OCI-LY7 (cell line): ENCODE results near the gene CXorf49.
"Not testable (repeated sequence)": the region's sequence is repeated elsewhere in the genome, so short reads cannot be mapped to it uniquely, and the experiment has no call there.

ENCODE experiments used
- EZH2phosphoT487 ChIP-seq: fragments of 200-600 bp; sonication (generic); IDR thresholded peaks from 2 replicates; pipeline ENCODE4 v1.6.1; 2018; ENCODE audit warnings: low read depth, borderline replicate concordance, mild to moderate bottlenecking, mixed run types, antibody characterized with exemption, low read length, moderate library complexity, mixed read lengths
- TF ChIP-seq, protein P1 (sequence below): fragments of 200-600 bp; sonication (generic); conservative IDR thresholded peaks from 2 replicates; pipeline ENCODE4 v1.5.1; 2014; ENCODE audit warnings: mild to moderate bottlenecking, antibody characterized with exemption, low read length, moderate library complexity, mixed read lengths

GRCh38 chrX:71702853-71703252 lies 15.2 kb downstream of the CXorf49 start:
- TF ChIP-seq, protein P1, sequence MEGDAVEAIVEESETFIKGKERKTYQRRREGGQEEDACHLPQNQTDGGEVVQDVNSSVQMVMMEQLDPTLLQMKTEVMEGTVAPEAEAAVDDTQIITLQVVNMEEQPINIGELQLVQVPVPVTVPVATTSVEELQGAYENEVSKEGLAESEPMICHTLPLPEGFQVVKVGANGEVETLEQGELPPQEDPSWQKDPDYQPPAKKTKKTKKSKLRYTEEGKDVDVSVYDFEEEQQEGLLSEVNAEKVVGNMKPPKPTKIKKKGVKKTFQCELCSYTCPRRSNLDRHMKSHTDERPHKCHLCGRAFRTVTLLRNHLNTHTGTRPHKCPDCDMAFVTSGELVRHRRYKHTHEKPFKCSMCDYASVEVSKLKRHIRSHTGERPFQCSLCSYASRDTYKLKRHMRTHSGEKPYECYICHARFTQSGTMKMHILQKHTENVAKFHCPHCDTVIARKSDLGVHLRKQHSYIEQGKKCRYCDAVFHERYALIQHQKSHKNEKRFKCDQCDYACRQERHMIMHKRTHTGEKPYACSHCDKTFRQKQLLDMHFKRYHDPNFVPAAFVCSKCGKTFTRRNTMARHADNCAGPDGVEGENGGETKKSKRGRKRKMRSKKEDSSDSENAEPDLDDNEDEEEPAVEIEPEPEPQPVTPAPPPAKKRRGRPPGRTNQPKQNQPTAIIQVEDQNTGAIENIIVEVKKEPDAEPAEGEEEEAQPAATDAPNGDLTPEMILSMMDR: not testable (repeated sequence)
- not testable (repeated sequence) for TF ChIP-seq EZH2phosphoT487
